ENCODE measurements around the gene SLC5A2. TPM values are rescaled to one million over a fixed set of nuclear protein-coding genes. Genes with fewer than 3 reads are reported as not detected.
"Not testable (repeated sequence)": the region's sequence is repeated elsewhere in the genome, so short reads cannot be mapped to it uniquely, and the experiment has no call there.

SLC5A2 gene
- total RNA-seq, 1 donor from 2014 or later = not detected

GRCh38 chr16:31536804-31537361, 54.0 kb downstream of the SLC5A2 start:
- Mint-ChIP-seq H3K27me3 (ENCODE audit: unreplicated experiment) (peaks cover 10% of the 10 kb centered on the region), H3K4me3 (ENCODE audit: unreplicated experiment) (no peak overlapping the region), H3K4me1 (ENCODE audit: unreplicated experiment) (no peaks in the 10 kb centered on the region), H3K27ac (ENCODE audit: unreplicated experiment) (no peak overlapping the region), H3K36me3 (ENCODE audit: unreplicated experiment) (no peaks in the 10 kb centered on the region), H3K9me3 (ENCODE audit: unreplicated experiment) (peaks cover under 1% of the 10 kb centered on the region)
- DNase-seq (ENCODE audit: extremely low spot score, unreplicated experiment) = no peak
- TF ChIP-seq CTCF (IDR thresholded peaks at IDR 0.05) = no peak

- Mint-ChIP-seq H3K27ac (ENCODE audit: unreplicated experiment) (no peak overlapping the region), H3K4me1 (ENCODE audit: unreplicated experiment) (no peaks in the 10 kb centered on the region), H3K36me3 (ENCODE audit: unreplicated experiment) (no peaks in the 10 kb centered on the region), H3K4me3 (ENCODE audit: unreplicated experiment) (peak overlapping the region; percentile 26), H3K9me3 (ENCODE audit: unreplicated experiment) (peaks cover 6% of the 10 kb centered on the region), H3K27me3 (ENCODE audit: unreplicated experiment) (peaks cover 10% of the 10 kb centered on the region)
- TF ChIP-seq CTCF (IDR thresholded peaks at IDR 0.05) = no peak
- no peak for DNase-seq (ENCODE audit: extremely low spot score, unreplicated experiment)
These were observed 54.7 kb downstream of the SLC5A2 start for GRCh38 chr16:31537362-31538242.

GRCh38 chr16:31538243-31538598, 55.3 kb downstream of the SLC5A2 start:
- H3K4me1 Mint-ChIP-seq (ENCODE audit: unreplicated experiment); H3K4me3 Mint-ChIP-seq (ENCODE audit: unreplicated experiment); H3K9me3 Mint-ChIP-seq (ENCODE audit: unreplicated experiment); H3K36me3 Mint-ChIP-seq (ENCODE audit: unreplicated experiment); DNase-seq (ENCODE audit: extremely low spot score, unreplicated experiment); H3K27me3 Mint-ChIP-seq (ENCODE audit: unreplicated experiment); H3K27ac Mint-ChIP-seq (ENCODE audit: unreplicated experiment): not testable (repeated sequence)

- H3K36me3 Mint-ChIP-seq (ENCODE audit: unreplicated experiment); H3K27ac Mint-ChIP-seq (ENCODE audit: unreplicated experiment); H3K9me3 Mint-ChIP-seq (ENCODE audit: unreplicated experiment); H3K27me3 Mint-ChIP-seq (ENCODE audit: unreplicated experiment); DNase-seq (ENCODE audit: extremely low spot score, unreplicated experiment); H3K4me3 Mint-ChIP-seq (ENCODE audit: unreplicated experiment); H3K4me1 Mint-ChIP-seq (ENCODE audit: unreplicated experiment): not testable (repeated sequence)
These were observed 56.8 kb downstream of the SLC5A2 start for GRCh38 chr16:31539762-31540161.

Other genes with a start within 250 kb of the SLC5A2 start
- not detected in 2 replicates for gene ITGAM, start 223.1 kb upstream of the SLC5A2 start, total RNA-seq
- not detected in 2 replicates for gene ITGAX, start 127.9 kb upstream of the SLC5A2 start, total RNA-seq
- not detected in 2 replicates for gene ITGAD, start 89.8 kb upstream of the SLC5A2 start, total RNA-seq
- gene COX6A2, start 54.8 kb upstream of the SLC5A2 start, total RNA-seq = not detected in 2 replicates
- gene ZNF843, start 40.3 kb upstream of the SLC5A2 start, total RNA-seq = 2.9 and 3.2 TPM in 2 replicates
- 12.3 and 12.8 TPM in 2 replicates for gene ARMC5, start 23.6 kb upstream of the SLC5A2 start, total RNA-seq
- 112 and 120 TPM in 2 replicates for gene TGFB1I1, start 11.0 kb upstream of the SLC5A2 start, total RNA-seq
- gene RUSF1, start 25.3 kb downstream of the SLC5A2 start, total RNA-seq = 72.5 and 76.8 TPM in 2 replicates
- gene AHSP, start 44.8 kb downstream of the SLC5A2 start, total RNA-seq = not detected in 2 replicates

Measured in osteocyte (in vitro differentiated cells).